EH (cell line): Measurements from ENCODE around the gene PLCB2.

ENCODE experiments used
- DNase-seq: peaks from one replicate; pipeline ENCODE4 v3.0.0-alpha.2; 2015; ENCODE audit warnings: low read depth

The PLCB2 gene

DNA sequence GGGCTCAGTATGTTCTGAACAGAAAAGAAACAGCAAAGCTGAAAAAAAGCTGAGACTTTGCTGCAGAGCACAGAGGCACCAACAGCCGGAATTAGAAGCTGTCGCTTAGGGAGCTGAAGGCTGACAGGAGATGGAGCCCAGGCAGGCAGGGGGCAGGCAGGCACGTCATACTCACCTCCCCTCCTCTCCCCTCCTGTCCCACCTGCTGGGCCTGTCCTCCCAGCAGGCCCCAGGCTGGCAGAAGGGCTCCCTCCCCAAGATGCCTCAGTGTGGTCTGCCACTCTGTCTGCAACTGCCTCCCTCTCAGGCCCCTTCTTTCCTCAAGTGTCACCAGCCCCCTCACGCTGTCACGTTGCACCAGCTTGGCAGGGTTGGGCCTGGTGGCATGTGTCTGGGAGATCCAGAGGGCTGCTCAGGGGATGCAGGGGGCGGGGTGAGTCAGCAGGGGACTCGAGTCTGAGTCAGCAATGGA, 21.6 kb downstream of the PLCB2 start:
- no peak for DNase-seq

GRCh38 chr15:40285554-40286011, 22.2 kb downstream of the PLCB2 start:
- DNase-seq: no peak

DNA sequence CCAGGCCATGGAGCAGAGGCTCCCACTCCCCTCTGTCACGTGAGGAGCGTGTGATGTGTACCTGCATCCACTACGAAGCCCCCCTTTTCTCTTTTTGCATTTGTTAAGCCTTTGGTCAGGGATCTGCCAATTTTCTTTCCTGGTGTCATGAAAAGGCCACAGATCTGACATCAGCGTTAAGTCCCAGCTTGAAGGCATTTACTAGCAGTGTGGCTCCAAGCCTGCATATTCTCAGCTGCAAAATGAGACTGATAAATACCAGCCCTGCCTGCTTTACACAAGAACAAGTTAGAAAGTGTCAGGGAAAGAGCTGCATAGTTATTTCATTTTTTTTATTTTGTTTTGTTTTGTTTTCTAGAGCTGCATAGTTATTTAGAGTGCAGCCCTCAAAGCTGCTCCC, 22.6 kb downstream of the PLCB2 start:
- DNase-seq: peak; percentile 49

DNA sequence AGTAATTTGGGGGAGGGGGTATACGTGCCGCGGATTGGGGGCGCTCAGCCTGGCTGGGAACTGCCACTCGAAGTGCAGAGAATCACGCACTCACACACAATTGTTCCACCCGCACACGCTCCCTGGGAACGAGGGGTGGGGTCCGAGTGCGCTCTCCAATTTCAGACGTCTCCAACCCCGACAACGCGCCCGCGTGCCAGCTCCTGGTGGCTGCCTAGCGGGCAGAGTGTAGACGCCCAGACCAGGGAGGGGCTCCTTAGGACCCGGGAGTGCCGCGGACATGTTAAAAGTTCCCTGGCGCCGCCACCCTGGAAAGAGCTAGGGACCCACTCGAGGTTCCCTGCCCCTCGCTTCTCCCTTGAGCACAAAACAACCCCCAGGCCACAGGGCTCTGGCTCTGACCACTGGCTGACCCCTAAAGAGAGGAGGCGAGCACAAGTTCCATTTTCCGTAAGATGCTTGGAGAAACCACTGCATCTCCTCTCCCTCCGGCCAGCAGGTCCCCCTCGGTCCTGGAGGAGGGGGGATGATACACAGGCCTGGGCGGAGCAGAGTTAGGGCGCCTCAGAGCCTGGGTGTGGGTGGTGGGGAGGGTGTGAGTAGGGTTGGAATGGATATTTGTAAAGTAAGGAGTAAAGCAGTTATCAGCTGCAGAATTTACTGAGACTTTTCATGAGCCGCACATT, 24.0 kb downstream of the PLCB2 start:
- no peak for DNase-seq

- DNase-seq: no peak
Observed at GRCh38 chr15:40282869-40283614, 24.7 kb downstream of the PLCB2 start, which contains the start of gene ANKRD63. Gene ANKRD63 (minus strand): TSS chr15:40283064. CDS start chr15:40282586, 478 bp downstream.

DNA sequence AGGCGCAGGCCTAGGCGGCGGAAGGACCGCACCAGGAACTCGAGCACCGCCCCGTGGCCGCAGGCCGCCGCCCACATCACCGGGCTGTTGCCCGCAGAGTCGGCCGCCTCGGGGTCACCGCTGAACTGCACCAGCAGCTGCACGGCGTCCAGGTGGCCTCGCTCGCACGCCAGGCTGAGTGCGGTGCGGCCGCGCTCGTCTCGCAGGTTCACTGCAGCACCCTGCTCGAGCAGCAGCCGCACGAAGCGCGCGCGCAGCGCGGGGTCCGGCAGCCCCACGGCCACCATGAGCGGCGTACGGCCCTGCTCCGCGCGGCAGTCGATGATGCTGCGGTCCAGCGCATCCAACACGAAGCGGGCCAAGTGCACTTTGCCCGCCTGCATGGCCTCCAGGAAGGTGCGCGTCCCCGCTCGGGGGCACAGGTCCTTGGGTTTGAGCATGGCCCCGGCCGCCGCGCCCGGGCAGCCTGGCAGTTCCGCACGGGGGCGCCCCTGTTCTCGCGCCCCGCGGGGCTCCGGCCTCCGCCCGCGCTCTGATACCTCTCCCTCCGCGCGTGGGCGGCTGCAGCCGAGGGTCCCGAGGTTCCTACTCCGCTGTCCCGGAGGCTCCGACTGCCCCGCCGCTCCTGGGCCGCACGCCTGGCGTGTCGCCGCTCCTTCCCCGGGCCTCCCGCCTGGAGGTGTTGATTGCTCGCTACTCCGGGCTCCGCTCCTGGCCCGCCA, 25.4 kb downstream of the PLCB2 start:
- DNase-seq: peak; percentile 17

DNA sequence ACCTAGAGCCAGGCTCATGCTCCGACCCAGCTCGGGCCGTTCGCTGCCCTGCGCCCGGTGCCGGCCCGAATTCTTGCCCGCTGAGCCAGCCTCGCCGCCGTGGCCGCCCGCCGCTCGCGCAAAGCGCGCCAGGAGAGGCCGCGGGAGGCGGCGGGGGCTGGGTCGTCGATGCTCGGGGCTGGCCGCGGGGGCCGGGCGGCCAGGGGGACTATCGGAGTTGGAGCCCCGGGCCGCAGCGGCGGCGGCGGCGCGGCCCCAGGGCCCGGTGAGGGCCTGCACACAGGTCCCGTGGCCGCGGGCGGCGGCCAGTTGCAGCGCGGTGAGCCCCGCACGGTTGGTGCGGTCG, 26.0 kb downstream of the PLCB2 start:
- DNase-seq: no peak

- no peak for DNase-seq
Observed at GRCh38 chr15:40281057-40281800, 26.5 kb downstream of the PLCB2 start.

GRCh38 chr15:40280260-40281056, 27.3 kb downstream of the PLCB2 start:
- DNase-seq: no peak

DNA sequence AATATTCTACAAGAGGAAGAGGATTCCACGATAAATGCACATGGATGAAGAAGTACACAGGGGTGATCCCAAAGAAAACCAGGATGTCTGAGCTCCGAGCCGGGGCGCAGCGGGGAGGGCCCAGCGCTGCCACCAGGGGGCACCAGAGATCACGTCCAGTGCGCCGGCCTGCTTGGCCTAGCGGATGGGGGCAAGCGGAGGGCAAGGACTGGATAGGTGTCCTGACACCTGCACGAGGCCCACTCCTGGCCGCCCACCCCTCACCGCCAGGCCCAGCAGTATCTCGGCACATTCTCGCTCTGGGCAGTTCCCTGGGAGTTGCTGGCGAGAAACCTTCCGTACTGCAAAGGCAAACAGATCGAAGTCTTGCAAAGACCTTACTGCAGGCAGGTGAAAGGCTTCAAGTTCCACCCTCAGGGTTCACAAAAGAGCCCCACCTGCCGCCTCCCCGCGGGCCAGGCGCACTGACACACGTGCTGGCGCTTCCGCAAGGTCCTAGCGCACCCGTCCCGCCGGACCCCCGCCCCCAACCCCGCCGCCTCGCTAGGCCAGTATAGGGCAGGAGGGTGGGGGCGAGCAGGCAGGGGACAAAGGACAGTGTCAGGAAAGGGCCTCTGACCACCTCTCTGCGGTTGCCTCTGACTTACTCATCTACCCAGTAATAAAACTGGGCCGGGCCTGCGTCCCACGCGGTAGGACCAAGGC, 28.1 kb downstream of the PLCB2 start:
- peak; percentile 58 for DNase-seq

- no peak for DNase-seq
Observed at GRCh38 chr15:40278026-40278425, 29.7 kb downstream of the PLCB2 start.

- DNase-seq: no peak
Observed at GRCh38 chr15:40277471-40277870, 30.3 kb downstream of the PLCB2 start.

DNA sequence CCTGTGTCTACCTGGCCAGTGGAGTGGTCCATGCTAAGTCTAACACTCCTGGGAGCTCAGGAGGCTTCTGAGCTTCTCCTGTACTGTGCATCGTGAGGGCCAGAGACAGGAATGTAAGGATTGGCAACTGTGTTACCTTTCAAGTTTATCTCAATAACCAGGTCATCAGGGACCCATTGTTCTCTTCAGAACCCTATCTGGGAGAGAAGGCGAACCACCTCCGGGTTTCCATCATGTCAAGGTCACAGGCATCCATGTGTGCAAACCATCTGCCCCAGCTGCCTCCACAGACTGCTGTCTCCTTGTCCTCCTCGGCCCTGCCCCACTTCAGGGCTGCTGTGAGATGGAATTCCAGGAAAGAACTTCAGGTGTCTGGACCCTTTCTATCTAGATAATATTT, 30.8 kb downstream of the PLCB2 start:
- DNase-seq: no peak

DNA sequence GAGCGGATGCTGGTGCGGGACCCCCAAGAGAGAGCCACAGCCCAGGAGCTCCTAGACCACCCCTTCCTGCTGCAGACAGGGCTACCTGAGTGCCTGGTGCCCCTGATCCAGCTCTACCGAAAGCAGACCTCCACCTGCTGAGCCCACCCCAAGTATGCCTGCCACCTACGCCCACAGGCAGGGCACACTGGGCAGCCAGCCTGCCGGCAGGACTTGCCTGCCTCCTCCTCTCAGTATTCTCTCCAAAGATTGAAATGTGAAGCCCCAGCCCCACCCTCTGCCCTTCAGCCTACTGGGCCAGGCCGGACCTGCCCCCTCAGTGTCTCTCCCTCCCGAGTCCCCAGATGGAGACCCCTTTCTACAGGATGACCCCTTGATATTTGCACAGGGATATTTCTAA, 31.8 kb downstream of the PLCB2 start:
- no peak for DNase-seq

GRCh38 chr15:40275523-40275922, 32.2 kb downstream of the PLCB2 start:
- no peak for DNase-seq

DNA sequence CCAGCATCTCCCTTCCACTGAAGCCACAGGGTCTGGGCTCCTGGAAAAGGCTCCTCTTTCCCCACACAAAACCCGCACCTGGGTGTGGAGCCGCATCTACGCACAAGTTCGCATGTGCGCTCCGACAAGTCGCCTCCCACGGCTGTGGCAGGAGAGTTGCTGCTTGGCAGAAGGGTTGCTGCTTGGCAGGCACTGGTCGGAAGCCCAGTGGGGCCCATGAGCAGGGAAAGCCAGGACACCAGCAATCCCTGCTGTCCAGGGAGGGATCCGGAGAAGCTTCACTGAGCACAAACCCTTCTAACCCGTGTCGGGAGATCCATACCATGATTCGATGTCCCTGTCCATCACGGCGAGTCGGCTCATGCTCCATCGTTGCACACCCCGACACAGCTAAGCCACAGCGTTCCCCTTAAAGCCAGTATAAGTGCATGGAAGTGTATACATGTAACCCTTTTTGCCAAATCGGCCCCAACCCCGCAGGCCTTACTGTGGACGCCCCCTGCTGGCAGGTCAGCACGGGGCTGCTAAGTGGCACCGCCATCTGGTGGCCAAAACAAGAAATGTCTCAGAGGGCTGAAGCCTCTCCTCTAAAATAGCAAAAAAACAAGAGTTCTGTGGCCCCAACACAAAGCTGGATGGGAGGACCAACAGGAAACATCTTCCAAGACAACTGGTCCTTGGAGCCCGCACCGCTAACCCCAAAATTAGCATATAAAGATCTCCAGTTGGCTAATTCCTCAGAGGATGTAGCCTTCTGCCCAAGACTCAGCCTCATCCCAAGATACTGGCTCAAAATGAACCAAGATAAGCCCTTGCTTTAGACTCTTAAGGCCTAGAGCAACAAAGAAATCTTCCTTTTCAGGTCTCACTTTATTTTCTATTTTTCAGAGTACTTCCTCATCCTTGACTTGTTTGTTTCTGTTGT, 33.1 kb downstream of the PLCB2 start:
- DNase-seq: peak; percentile 77

GRCh38 chr15:40273428-40273827, 34.3 kb downstream of the PLCB2 start:
- no peak for DNase-seq

DNA sequence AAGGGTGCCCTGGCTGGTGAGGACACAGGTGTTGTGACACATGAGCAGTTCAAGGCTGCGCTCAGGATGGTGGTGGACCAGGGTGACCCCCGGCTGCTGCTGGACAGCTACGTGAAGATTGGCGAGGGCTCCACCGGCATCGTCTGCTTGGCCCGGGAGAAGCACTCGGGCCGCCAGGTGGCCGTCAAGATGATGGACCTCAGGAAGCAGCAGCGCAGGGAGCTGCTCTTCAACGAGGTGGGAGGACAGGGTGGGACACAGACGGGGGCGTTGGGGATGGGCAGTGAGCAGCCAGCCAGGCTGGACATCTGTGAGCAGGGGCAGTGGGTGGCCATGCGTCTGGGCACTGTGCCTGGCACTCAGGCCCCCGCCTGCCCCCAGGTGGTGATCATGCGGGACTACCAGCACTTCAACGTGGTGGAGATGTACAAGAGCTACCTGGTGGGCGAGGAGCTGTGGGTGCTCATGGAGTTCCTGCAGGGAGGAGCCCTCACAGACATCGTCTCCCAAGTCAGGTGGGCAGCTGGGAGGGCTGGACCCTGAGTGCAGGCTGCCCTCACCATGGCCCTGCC, 35.2 kb downstream of the PLCB2 start:
- peak; percentile 23 for DNase-seq
